ENCODE measurements around the gene SH3GL1.
A peak's percentile ranks its signal among the peaks of the same experiment; 100 is the strongest.

Gene SH3GL1

DNA sequence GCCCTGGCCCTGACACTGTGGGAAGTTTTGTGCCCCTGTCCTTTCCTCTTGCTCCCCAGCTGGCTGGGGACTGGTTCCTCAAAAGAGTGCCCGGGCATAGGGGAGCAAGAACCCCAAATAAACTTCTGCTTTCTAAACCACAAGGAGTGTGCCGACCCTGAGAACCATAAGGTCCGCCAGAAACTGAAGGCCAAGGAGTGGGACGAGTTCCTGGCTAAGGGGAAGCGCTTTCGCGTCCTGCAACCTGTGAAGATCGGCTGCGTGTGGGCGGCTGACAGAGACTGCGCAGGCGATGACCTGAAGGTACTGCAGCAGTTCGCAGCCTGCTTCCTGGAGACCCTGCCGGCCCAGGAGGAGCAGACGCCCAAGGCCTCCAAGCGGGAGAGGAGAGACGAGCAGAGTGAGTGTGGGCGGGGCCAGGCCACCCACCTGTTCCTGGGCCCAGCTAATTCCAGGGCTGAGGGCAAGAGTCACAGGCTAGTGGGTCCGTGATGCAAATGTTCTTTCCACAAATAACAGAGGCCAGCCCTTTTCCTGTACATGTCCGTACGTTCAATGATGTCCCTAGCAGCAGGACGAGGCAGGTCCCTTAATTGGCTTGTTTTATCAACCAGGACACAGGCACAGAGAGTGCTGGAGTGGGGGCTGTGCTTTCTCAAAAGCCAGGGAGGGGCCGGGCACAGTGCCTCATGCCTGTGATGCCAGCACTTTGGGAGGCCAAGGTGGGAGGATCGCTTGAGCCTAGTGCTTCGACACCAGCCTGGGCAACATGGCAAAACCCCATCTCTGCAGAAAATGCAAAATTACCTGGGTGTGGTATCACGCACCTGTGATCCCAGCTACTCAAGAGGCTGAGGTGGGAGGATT lies 31.7 kb upstream of the SH3GL1 start:
- no peak for DNase-seq

- DNase-seq: no peak
These were observed 30.9 kb upstream of the SH3GL1 start for GRCh38 chr19:4431296-4431695.

DNA sequence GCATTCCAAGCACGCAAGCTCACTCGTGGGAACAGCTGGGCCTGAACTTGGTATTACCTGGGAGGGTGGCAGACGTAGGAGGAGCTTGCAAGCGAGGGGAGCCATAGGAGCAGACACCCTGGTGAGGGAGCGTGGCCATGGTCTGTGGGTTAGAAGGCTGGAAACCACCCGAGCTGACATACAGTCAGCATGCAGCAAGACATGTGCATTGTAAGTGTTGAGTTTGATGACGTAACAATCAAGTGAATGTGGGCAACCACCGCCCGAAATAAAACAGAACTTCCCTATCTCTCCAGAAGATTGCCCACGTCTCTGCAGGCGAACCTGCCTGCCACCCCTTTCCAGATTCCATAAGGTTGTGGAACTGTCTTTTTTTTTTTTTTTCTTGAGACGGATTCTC lies 30.4 kb upstream of the SH3GL1 start:
- no peak for DNase-seq

- no peak for DNase-seq
These were observed 29.4 kb upstream of the SH3GL1 start for GRCh38 chr19:4429771-4430171.

- no peak for DNase-seq
These were observed 28.9 kb upstream of the SH3GL1 start for GRCh38 chr19:4429256-4429655.

DNA sequence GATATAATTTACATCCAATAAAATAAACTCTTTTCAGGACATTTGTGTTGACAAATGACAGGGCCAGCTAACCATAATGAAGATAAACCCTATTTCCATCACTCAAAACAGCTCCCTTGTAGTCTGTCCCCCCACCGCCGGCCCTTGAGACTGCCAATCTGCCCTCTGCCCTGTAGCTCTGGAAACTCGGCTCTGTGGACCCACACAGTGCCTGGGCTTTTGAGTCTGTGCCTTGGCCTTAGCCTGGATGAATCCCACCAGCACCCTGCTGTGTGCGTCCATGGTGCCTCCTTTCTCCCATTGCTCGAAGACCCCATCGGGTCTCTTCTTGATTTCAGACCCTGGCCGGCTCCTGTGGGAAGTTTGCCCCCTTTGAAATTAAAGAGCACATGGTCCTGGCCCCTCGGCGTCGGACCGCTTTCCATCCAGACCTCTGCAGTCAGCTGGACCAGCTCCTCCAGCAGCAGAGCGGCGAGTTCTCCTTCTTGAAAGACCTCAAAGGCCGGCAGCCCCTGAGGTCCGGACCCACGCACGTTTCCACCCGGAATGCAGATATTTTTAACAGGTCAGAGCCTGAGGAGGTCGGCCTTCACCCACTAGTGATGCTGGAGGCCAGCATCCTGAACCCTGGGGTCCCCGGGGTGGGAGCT lies 28.1 kb upstream of the SH3GL1 start:
- no peak for DNase-seq

DNA sequence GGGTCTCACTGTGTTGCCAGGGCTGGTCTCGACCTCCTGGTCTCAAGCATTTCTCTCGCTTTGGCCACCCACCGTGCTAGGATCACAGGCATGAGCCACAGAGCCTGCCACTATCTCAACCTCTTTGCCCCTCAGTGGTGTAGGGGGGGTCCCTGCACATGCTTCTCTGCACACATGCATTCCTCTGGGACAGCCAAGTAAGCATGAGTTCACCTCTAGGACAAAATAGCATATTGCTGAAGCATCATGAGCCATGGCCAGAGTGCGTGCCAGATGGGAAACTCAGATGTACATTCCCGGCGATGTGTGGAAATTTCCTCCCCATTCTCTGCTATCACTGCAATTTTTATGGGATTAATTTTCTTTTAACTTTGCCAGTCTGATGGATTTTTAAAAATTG lies 25.2 kb upstream of the SH3GL1 start:
- DNase-seq: peak; percentile 88

DNA sequence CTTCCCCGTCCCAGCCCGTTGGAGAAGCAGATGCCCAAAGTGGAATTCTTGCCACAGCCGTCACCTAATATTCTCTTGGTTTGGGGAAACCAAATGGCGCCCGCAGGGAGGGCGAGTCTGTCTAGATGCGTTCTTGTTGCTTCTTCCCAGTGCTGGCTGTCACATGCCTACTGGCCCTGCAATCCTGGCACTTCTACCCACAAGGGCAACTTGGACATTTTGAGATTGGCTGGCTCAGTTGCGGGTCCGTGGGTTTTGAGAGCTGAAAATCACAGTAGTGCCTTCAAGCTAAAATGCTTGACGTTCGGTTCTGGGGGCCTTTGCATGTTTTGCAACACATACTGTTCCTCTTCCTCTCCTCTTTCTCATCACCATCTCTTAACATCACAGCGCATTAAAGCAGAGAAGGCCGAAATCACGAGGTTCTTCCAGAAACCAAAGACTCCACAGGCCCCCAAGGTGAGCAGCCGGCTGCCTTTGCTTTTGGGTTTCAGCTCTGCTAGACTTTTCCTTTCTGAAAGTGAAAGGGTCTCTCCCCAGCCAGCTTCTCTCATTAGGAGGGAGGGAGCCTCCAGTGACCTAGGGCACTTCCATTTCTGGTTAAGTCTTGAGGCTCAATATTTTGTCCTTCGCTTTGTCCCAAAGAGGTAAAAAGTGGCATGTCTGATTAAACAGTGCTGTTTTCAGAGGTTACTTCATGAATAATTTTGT lies 23.2 kb upstream of the SH3GL1 start:
- DNase-seq: no peak

- DNase-seq: no peak
These were observed 15.9 kb upstream of the SH3GL1 start for GRCh38 chr19:4416268-4416667.

DNA sequence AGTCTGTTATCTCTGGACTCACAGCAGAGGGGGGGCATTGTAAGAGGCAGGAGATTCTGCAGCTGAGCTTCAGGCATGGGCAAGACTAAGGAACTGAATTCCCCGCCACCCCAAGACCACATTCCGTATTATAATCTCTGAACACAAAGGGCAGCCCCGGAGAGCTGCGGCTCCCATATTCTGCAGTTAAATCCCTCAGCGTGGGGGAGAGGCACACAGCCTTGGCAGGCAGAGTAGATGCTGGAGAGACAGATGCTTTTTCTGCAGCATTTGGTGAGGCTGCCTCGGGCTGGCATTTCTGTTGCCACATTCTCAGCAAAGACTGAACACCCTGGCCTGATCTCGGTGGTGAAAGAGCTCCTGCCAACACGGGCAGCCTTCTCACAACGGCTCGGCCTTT lies 15.0 kb upstream of the SH3GL1 start:
- no peak for DNase-seq

DNA sequence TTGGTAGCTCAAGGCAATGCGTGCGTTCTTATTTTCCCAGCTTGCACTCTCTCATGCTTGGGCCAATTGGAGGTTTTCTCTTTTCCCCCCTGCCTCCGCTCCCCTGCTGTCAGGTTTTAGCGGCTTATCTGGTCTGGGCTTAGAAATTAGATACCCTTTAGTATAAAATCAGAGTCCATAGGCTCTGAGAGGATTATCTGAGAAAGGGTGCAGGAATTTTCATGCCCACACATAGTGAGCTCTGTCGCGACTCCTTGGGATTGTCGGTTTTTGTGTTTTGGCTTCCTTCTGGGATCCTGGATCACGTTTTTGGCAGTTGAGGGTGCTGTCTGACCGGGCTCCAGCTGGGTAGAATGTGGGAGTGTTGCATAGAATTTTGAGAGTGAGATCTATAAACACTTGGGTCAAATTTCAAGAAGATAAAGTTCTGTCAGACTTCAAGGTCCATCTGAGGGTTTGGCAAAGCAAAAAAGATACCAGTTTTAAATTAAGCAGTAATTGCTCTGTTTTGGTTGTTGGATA lies 14.5 kb upstream of the SH3GL1 start:
- no peak for DNase-seq

GRCh38 chr19:4414144-4414799 lies 13.9 kb upstream of the SH3GL1 start:
- peak; percentile 45 for DNase-seq

GRCh38 chr19:4413588-4413987 lies 13.2 kb upstream of the SH3GL1 start:
- DNase-seq: no peak

DNA sequence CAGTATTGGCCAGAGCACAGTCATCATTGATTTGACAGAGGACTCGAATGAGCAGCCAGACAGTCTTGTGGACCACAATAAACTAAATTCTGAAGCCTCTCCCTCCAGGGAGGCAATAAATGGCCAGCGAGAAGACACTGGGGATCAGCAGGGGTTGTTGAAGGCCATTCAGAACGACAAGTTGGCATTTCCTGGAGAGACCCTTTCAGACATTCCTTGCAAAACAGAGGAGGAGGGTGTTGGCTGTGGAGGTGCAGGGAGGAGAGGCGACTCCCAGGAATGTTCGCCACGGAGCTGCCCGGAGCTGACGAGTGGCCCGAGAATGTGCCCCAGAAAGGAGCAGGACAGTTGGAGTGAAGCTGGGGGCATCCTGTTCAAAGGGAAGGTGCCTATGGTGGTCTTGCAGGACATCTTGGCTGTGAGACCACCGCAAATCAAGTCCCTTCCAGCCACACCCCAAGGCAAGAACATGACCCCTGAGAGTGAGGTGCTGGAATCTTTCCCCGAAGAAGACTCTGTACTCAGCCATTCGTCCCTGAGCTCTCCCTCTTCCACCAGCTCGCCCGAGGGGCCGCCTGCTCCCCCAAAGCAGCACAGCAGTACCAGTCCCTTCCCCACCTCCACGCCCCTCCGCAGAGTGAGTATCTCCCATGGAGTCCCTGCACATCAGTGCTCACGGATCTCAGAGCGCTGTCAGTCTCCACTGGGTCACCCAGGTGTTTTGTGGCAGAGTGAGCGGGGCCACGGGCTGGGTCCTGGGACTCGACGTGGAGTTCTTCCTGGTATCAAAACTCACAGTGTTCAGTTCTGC lies 9.0 kb upstream of the SH3GL1 start:
- DNase-seq: no peak

DNA sequence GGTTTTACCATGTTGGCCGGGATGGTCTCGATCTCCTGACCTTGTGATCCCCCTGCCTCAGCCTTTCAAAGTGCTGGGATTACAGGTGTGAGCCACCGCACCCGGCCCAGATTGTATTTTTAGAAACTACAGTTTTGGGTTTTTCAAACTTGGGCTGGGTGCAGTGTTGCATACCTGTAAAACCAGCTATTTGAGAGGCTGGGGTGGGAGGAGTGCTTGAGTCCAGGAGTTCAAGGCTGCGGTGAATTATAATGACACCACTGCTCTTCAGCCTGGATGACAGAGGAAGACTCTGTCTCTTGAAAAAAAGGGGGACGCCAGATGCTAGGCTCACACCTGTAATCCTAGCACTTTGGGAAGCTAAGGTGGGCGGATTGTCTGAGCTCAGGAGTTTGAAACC lies 6.3 kb upstream of the SH3GL1 start:
- DNase-seq: no peak

GRCh38 chr19:4405977-4406376 lies 5.6 kb upstream of the SH3GL1 start:
- no peak for DNase-seq

- DNase-seq: peak; percentile 29
These were observed 2.8 kb upstream of the SH3GL1 start for GRCh38 chr19:4403005-4403761.

DNA sequence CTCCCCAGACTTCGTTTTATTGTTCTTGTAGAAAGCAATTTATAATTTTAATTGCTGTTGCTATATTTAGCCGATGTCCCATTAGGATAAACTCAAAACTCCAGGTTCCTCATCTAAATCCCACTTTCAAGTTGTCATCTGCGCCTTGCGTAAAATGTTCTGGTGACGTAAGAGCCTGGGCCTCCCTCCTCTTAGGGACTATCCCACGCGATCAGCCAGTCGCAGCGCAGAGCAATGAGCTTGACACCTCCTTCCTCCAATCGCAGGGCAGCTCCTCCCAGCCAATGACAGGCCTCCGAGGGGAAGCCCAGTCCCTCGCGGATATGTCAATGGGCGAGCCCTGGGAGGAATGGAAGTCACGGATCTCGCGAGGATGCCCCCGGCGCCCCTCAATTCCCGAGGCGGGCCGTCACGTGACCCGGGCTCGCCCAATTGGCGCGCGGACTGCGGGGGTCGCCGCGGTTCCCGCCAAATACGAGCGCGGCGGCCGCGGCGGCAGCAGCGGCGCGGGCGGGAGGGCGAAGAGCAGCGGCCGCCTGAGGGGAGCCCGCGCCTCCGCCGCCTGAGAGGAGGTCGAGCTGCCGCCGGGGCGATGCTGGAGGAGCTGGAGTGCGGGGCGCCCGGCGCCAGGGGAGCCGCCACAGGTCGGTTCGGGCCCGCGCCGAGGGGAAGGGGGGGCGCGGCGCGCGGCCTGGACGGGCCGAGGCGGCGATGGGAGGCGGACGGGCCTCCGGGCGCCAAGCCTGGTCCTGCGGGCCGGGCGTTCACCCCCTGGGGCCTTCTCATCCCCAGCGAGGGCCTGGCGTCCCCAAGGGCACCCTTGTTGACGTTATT lies 2.0 kb upstream of the SH3GL1 start, which contains the start of gene CHAF1A:
CHAF1A (plus strand) TSS at position 470 of the 834 bp plus-strand sequence; CDS start at position 593, 123 bp downstream.
- DNase-seq: peak; percentile 100

DNA sequence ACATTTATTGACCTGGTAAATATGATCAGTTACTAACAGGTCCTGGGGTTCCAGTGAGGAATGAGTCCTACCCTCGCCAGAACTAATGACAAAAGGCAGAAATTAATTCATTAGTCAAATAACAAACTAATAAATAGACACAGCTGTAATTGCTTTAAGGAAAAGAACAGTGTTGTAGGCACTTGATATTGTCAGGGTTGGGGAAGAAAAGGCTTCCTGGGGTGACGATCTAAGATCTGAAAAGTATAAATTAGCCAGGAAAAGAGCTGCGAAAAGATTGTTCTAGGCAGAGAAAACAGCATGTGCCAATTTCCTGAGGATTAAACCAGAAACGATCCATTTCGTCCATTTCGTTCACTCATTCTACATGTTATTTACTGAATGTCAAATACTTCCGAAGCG lies 1.4 kb upstream of the SH3GL1 start:
- no peak for DNase-seq

GRCh38 chr19:4399812-4400134 lies 574 bp downstream of the SH3GL1 start:
- peak; percentile 34 for DNase-seq
